H1 (cell line): Measurements from ENCODE around the gene KCNQ1. TPM values are rescaled to one million over a fixed set of nuclear protein-coding genes. Genes with fewer than 3 reads are reported as not detected.

ENCODE experiments used
- CTCF ChIA-PET: fragments of 300-600 bp; sonication (Branson Sonifier 250); formaldehyde crosslinking; loops from one replicate; lab custom pipeline; 2021; ENCODE audit not compliant: partially characterized antibody; lab: Charles Lee
- POLR2A ChIA-PET: fragments of 300-600 bp; sonication (Branson Sonifier 250); formaldehyde crosslinking; loops from one replicate; lab custom pipeline; 2021; ENCODE audit warnings: inconsistent platforms; ENCODE audit not compliant: partially characterized antibody; lab: Charles Lee
- DNase-seq, 2 experiments: peaks; one replicate each; pipeline versions ENCODE4 v3.0.0 to v3.0.0-alpha.2; 2010 to 2022; ENCODE audit warnings: low spot score in 2 of 2, low read depth in 1 of 2, mixed read lengths in 1 of 2
- FAIRE-seq: peaks from 2 replicates; lab custom pipeline; 2011; peaks lifted over from hg19 to GRCh38; lab: Jason Lieb, UNC
- H2AFZ ChIP-seq: 2 replicates; pipeline ENCODE4 v1.8.1; 2012; ENCODE audit warnings: low read length, inconsistent platforms
- H2AK5ac ChIP-seq: 2 replicates; pipeline ENCODE4 v1.6.1; 2013; ENCODE audit warnings: low read depth, low read length
- H2BK120ac ChIP-seq: replicated peaks from 2 replicates; pipeline ENCODE3; 2013; ENCODE audit warnings: low read depth, low read length, inconsistent platforms
- H2BK12ac ChIP-seq: 2 replicates; pipeline ENCODE4 v1.6.1; 2013; ENCODE audit warnings: low read depth, low read length
- H2BK15ac ChIP-seq: 2 replicates; pipeline ENCODE4 v1.6.1; 2013; ENCODE audit warnings: low read length
- H2BK20ac ChIP-seq: 2 replicates; pipeline ENCODE4 v1.6.1; 2013; ENCODE audit warnings: low read length
- H2BK5ac ChIP-seq: 2 replicates; pipeline ENCODE4 v1.6.1; 2013; ENCODE audit warnings: low read depth, low read length
- H3K14ac ChIP-seq: 2 replicates; pipeline ENCODE4 v1.6.1; 2013; ENCODE audit warnings: inconsistent platforms; ENCODE audit not compliant: insufficient read length
- H3K18ac ChIP-seq: 2 replicates; pipeline ENCODE4 v1.6.1; 2013; ENCODE audit warnings: low read length; ENCODE audit errors: extremely low read depth
- H3K23ac ChIP-seq: 2 replicates; pipeline ENCODE4 v1.6.1; 2013; ENCODE audit warnings: inconsistent platforms; ENCODE audit not compliant: insufficient read length
- H3K23me2 ChIP-seq: 2 replicates; pipeline ENCODE4 v1.6.1; 2013; ENCODE audit warnings: low read depth, low read length
- H3K27ac ChIP-seq: 2 replicates; pipeline ENCODE4 v1.6.1; 2011; ENCODE audit warnings: low read depth, low read length, inconsistent platforms
- H3K27me3 ChIP-seq, 4 experiments: replicated peaks in 1 of 4; 1 replicate in 1 of 4; 2 replicates in 3 of 4; pipeline versions ENCODE4 v1.6.1 to v1.8.1; 2011 to 2013; ENCODE audit warnings: low read length in 3 of 4, mild to moderate bottlenecking in 3 of 4, inconsistent platforms in 2 of 4, mixed read lengths in 2 of 4, moderate library complexity in 1 of 4; ENCODE audit not compliant: control insufficient read depth in 3 of 4, insufficient read depth in 3 of 4; ENCODE audit errors: extremely low read depth in 1 of 4
- H3K36me3 ChIP-seq, 4 experiments: 2 replicates each; pipeline versions ENCODE4 v1.6.1 to v1.8.1; 2011 to 2013; ENCODE audit warnings: mild to moderate bottlenecking in 4 of 4, low read length in 3 of 4, moderate library complexity in 2 of 4, control low read depth in 1 of 4, inconsistent platforms in 1 of 4; ENCODE audit not compliant: insufficient read depth in 4 of 4, control insufficient read depth in 2 of 4
- H3K4ac ChIP-seq: replicated peaks from 2 replicates; pipeline ENCODE3; 2013; ENCODE audit warnings: low read length, low read depth, mixed read lengths, inconsistent platforms; ENCODE audit not compliant: insufficient read length
- H3K4me1 ChIP-seq, 4 experiments: replicated peaks in 1 of 4; 1 replicate in 1 of 4; 2 replicates in 3 of 4; pipeline versions ENCODE4 v1.6.1 to v1.8.1; 2011 to 2013; ENCODE audit warnings: low read length in 3 of 4, inconsistent platforms in 2 of 4, mixed read lengths in 1 of 4; ENCODE audit not compliant: insufficient read depth in 4 of 4, control insufficient read depth in 3 of 4
- H3K4me2 ChIP-seq, 2 experiments: 2 replicates each; pipeline versions ENCODE4 v1.6.1 to v1.8.1; 2011 to 2013; ENCODE audit warnings: low read depth in 2 of 2, low read length in 2 of 2, control low read depth in 1 of 2, inconsistent platforms in 1 of 2, mild to moderate bottlenecking in 1 of 2; ENCODE audit not compliant: insufficient read depth in 1 of 2
- H3K4me3 ChIP-seq, 4 experiments: fragments of 200-600, 300-600 bp in 1 of 4; sonication (generic), shearing (Covaris generic), sonication (Bioruptor Twin) in 1 of 4; 2 replicates each; pipeline versions ENCODE4 v1.5.1 to v1.8.1; 2011 to 2016; ENCODE audit warnings: low read length in 4 of 4, low read depth in 3 of 4, control low read depth in 2 of 4, inconsistent platforms in 2 of 4, mild to moderate bottlenecking in 2 of 4, mixed read lengths in 1 of 4, moderate library complexity in 1 of 4; ENCODE audit not compliant: insufficient read depth in 2 of 4; ENCODE audit errors: extremely low read depth in 1 of 4
- H3K56ac ChIP-seq: replicated peaks from 2 replicates; pipeline ENCODE3; 2013; ENCODE audit warnings: low read depth, mild to moderate bottlenecking, mixed read lengths, low read length, inconsistent platforms; ENCODE audit not compliant: insufficient read length
- H3K79me1 ChIP-seq: 2 replicates; pipeline ENCODE4 v1.6.1; 2013; ENCODE audit warnings: low read depth, low read length, control low read depth
- H3K79me2 ChIP-seq, 2 experiments: 2 replicates each; pipeline versions ENCODE4 v1.6.1 to v1.8.1; 2012 to 2013; ENCODE audit warnings: low read length in 2 of 2, mild to moderate bottlenecking in 2 of 2, inconsistent platforms in 1 of 2; ENCODE audit not compliant: insufficient read depth in 2 of 2, control insufficient read depth in 1 of 2
- H3K9ac ChIP-seq, 4 experiments: replicated peaks in 1 of 4; 1 replicate in 1 of 4; 2 replicates in 3 of 4; pipeline versions ENCODE4 v1.6.1 to v1.8.1; 2011 to 2013; ENCODE audit warnings: low read depth in 3 of 4, low read length in 3 of 4, control low read depth in 2 of 4, mild to moderate bottlenecking in 2 of 4, moderate library complexity in 2 of 4, inconsistent platforms in 1 of 4; ENCODE audit errors: extremely low read depth in 1 of 4
- H3K9me3 ChIP-seq, 2 experiments: 2 replicates each; pipeline versions ENCODE4 v1.6.1 to v1.8.1; 2012 to 2013; ENCODE audit warnings: mild to moderate bottlenecking in 2 of 2, moderate library complexity in 2 of 2, control low read depth in 1 of 2, inconsistent platforms in 1 of 2, low read depth in 1 of 2, low read length in 1 of 2, mixed read lengths in 1 of 2; ENCODE audit not compliant: insufficient read depth in 2 of 2
- H4K20me1 ChIP-seq, 2 experiments: replicated peaks in 1 of 2; 2 replicates each; pipeline versions ENCODE3 to v1.8.1; 2011 to 2013; ENCODE audit warnings: inconsistent platforms in 2 of 2, low read length in 2 of 2, mild to moderate bottlenecking in 1 of 2; ENCODE audit not compliant: insufficient read depth in 2 of 2, control insufficient read depth in 1 of 2
- H4K5ac ChIP-seq: 2 replicates; pipeline ENCODE4 v1.6.1; 2013; ENCODE audit warnings: low read length, low read depth, mixed read lengths, inconsistent platforms; ENCODE audit not compliant: insufficient read length
- H4K8ac ChIP-seq: 2 replicates; pipeline ENCODE4 v1.8.0; 2013; ENCODE audit warnings: mild to moderate bottlenecking, moderate library complexity, low read length, inconsistent platforms; ENCODE audit not compliant: insufficient read depth; ENCODE audit errors: extremely low read depth
- H4K91ac ChIP-seq: replicated peaks from 2 replicates; pipeline ENCODE3; 2013; ENCODE audit warnings: low read length, mixed read lengths, inconsistent platforms; ENCODE audit not compliant: insufficient read length
- BACH1 ChIP-seq: IDR thresholded peaks from 2 replicates; pipeline ENCODE4 v1.6.1; 2012; ENCODE audit warnings: low read length, improper control_type of control experiment
- CBX5 ChIP-seq: fragments of 300-800, 300-1000 bp; sonication (generic); IDR thresholded peaks from 2 replicates; pipeline ENCODE4 v1.7.1; 2016; ENCODE audit warnings: antibody characterized with exemption, low read length, low read depth
- CREB1 ChIP-seq: IDR thresholded peaks from 2 replicates; pipeline ENCODE4 v1.6.1; 2012; ENCODE audit warnings: inconsistent platforms
- HDAC6 ChIP-seq: IDR thresholded peaks from one replicate; pipeline ENCODE4 v1.7.1; 2012; ENCODE audit warnings: low read depth, mild to moderate bottlenecking, inconsistent platforms, low read length, moderate library complexity
- JUND ChIP-seq: IDR thresholded peaks from 2 replicates; pipeline ENCODE4 v1.6.1; 2011; ENCODE audit warnings: mild to moderate bottlenecking, improper control_type of control experiment, low read length
- KDM5A ChIP-seq: fragments of 200-600 bp; IDR thresholded peaks from 2 replicates; pipeline ENCODE4 v1.7.1; 2012; ENCODE audit warnings: mild to moderate bottlenecking, low read length, inconsistent platforms, mixed read lengths
- NRF1 ChIP-seq: IDR thresholded peaks from 2 replicates; pipeline ENCODE4 v1.6.1; 2011; ENCODE audit warnings: mild to moderate bottlenecking, low read depth, low read length, improper control_type of control experiment
- POLR2A ChIP-seq, 2 experiments: IDR thresholded peaks; 1 replicate in 1 of 2; 2 replicates in 1 of 2; pipeline ENCODE4 v1.6.1; 2011; ENCODE audit warnings: low read depth in 2 of 2, low read length in 2 of 2, mild to moderate bottlenecking in 2 of 2; ENCODE audit errors: control extremely low read depth in 1 of 2
- SP4 ChIP-seq: IDR thresholded peaks from 2 replicates; pipeline ENCODE4 v1.6.1; 2012; ENCODE audit warnings: low read length, inconsistent platforms
- TAF7 ChIP-seq: optimal IDR thresholded peaks from 2 replicates; pipeline ENCODE3; 2011; ENCODE audit warnings: low read depth, mild to moderate bottlenecking, inconsistent platforms, low read length, moderate library complexity, borderline replicate concordance
- TEAD4 ChIP-seq: IDR thresholded peaks from 2 replicates; pipeline ENCODE4 v1.6.1; 2012; ENCODE audit warnings: low read depth, low read length, inconsistent platforms, mixed read lengths
- WGBS, 2 experiments: shearing (Covaris generic) in 1 of 2; methylation state at CpG; one replicate each; pipeline versions ENCODE4 v1.1.6 to v1.1.7; 2013 to 2015; ENCODE audit warnings: low lambda C conversion rate in 2 of 2, mixed read lengths in 2 of 2, inconsistent platforms in 1 of 2, low coverage in 1 of 2, missing lambda C conversion rate in 1 of 2; ENCODE audit not compliant: insufficient replicate concordance in 2 of 2, insufficient coverage in 1 of 2, insufficient read length in 1 of 2; ENCODE audit errors: extremely low coverage in 1 of 2, missing lambda C conversion rate in 1 of 2; 5-methylcytosine and 5-hydroxymethylcytosine counted together
- polyA plus RNA-seq, 7 experiments: library from polyadenylated mRNA; depleted of rRNA in 3 of 7; stranded (reverse) in 5 of 7; unstranded in 2 of 7; fragments of >200 nt in 5 of 7; fragments of 200-250 nt in 2 of 7; gene quantifications; 1 replicate in 5 of 7; 2 replicates in 1 of 7; 4 replicates in 1 of 7; pipeline versions ENCODE4 v1.2.1 to v1.2.3, GENCODE V29; 2011 to 2013; ENCODE audit warnings: missing spikeins in 2 of 7, mixed read lengths in 2 of 7
- total RNA-seq: library from RNA; stranded (reverse); fragmentation: NEBNext Ultra II Directional; extraction: Animal tissue kit (Norgen Biotek cat#: 25700); gene quantifications from 2 replicates; pipeline ENCODE4 v1.2.1, GENCODE V29; 2021
- TF ChIP-seq, protein P1 (sequence below), 3 experiments: IDR thresholded peaks; 1 replicate in 2 of 3; 2 replicates in 1 of 3; pipeline versions ENCODE4 v1.5.1 to v1.6.1; 2011; ENCODE audit warnings: low read length in 3 of 3, mild to moderate bottlenecking in 3 of 3, inconsistent platforms in 2 of 3, low read depth in 1 of 3, moderate library complexity in 1 of 3; ENCODE audit not compliant: insufficient read depth in 1 of 3; ENCODE audit errors: control extremely low read depth in 1 of 3

KCNQ1 gene
- total and polyA plus RNA-seq, 2 of the 8 experiments (the other 6 are each of a cell fraction or from before 2014, with no cell fraction given), result 1.9 to 2.0 TPM

DNA sequence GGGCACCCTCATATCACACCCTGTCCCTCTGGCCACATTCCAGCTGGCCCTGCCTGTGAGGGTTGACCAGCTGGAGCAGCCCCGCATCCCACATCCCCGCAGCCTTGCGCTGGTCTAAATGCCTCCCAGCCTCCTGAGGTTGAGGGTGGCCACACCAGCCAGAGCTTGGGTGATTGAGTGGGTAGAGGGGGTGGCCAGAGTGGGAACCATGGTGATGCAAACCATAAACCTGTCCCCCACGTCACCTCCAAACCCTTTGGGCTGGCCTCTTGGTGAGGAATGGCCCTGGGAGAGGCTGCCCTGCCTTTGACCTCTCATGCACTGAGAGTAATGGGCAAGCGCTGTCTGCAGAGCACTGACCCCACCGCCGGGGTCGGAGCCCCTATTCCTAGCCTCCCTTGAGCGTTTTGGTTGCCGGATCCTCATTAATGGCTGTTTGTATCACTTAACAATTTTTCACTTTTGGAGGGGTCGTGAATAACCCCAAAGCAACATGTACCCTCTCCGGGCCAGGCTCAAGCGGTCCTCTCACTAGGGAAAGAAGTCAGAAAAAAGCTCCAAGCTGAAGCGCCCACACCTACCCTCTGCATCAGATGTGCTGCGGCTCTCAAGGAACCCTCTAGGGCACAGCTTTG lies 271.0 kb downstream of the KCNQ1 start:
- no peak overlapping the region for H2BK15ac ChIP-seq
- no peak overlapping the region for H2BK5ac ChIP-seq
- H3K4ac ChIP-seq, result no peak overlapping the region
- FAIRE-seq (no peak), DNase-seq (no peak)
- H4K5ac ChIP-seq, result no peak overlapping the region
- H2BK120ac ChIP-seq, result no peak overlapping the region
- H4K8ac ChIP-seq, result no peak overlapping the region
- no peaks in the 10 kb centered on the region for H3K79me1 ChIP-seq
- H3K18ac ChIP-seq, result no peak overlapping the region
- H3K36me3 ChIP-seq, result no peaks in the 10 kb centered on the region
- H3K27me3 ChIP-seq, result peaks cover 24 to 94% (median 74%) of the 10 kb centered on the region in 4 experiments
- H3K9ac ChIP-seq, result no peak overlapping the region
- no peak overlapping the region for H3K14ac ChIP-seq
- no peak overlapping the region for H3K27ac ChIP-seq
- H2AK5ac ChIP-seq, result no peak overlapping the region
- no peaks in the 10 kb centered on the region for H3K23me2 ChIP-seq
- ChIA-PET POLR2A (interaction anchor here (1.4 kb wide), 1 partner anchor 23 kb away, joined by 5 read pairs; no protein-coding TSS in a partner anchor), CTCF (interaction anchor here (0.8 to 1.5 kb wide), 5 partner anchors 9 to 56 kb away, joined by 3 to 4 read pairs (median 3); no protein-coding TSS in a partner anchor)
- peaks cover 11 to 25% (median 18%) of the 10 kb centered on the region in 4 experiments for H3K4me1 ChIP-seq
- peaks cover 2 to 8% of the 10 kb centered on the region in 2 experiments for H4K20me1 ChIP-seq
- no peak overlapping the region for H3K4me2 ChIP-seq
- H3K4me3 ChIP-seq, result no peak overlapping the region
- H3K79me2 ChIP-seq, result no peaks in the 10 kb centered on the region
- no peak overlapping the region for H2AFZ ChIP-seq
- 90% methylated on average over 14 of the region's 15 CpGs; no CpG with 5 or more reads in 1 of the 2 experiments for WGBS, 2 experiments
- no peak overlapping the region for H4K91ac ChIP-seq
- H3K23ac ChIP-seq, result no peak overlapping the region
- H2BK20ac ChIP-seq, result no peak overlapping the region
- H3K9me3 ChIP-seq, result peaks cover 0 to 1% of the 10 kb centered on the region in 2 experiments; a peak in 1 of 4 replicates
- H2BK12ac ChIP-seq, result no peak overlapping the region
- no peak overlapping the region for H3K56ac ChIP-seq
- TF ChIP-seq JUND, result no peak
- TF ChIP-seq CREB1, result no peak
- no peak for TF ChIP-seq TEAD4
- no peak for TF ChIP-seq POLR2A (IDR thresholded peaks at IDR 0.05; ENCODE audit: control extremely low read depth in 1 of 2, low read depth in 2 of 2, low read length in 2 of 2)
- no peak for TF ChIP-seq KDM5A
- TF ChIP-seq, protein P1, sequence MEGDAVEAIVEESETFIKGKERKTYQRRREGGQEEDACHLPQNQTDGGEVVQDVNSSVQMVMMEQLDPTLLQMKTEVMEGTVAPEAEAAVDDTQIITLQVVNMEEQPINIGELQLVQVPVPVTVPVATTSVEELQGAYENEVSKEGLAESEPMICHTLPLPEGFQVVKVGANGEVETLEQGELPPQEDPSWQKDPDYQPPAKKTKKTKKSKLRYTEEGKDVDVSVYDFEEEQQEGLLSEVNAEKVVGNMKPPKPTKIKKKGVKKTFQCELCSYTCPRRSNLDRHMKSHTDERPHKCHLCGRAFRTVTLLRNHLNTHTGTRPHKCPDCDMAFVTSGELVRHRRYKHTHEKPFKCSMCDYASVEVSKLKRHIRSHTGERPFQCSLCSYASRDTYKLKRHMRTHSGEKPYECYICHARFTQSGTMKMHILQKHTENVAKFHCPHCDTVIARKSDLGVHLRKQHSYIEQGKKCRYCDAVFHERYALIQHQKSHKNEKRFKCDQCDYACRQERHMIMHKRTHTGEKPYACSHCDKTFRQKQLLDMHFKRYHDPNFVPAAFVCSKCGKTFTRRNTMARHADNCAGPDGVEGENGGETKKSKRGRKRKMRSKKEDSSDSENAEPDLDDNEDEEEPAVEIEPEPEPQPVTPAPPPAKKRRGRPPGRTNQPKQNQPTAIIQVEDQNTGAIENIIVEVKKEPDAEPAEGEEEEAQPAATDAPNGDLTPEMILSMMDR (IDR thresholded peaks at IDR 0.05; ENCODE audit: control extremely low read depth in 1 of 3, insufficient read depth in 1 of 3, low read depth in 1 of 3, low read length in 3 of 3), result no peak
- no peak for TF ChIP-seq CBX5
- no peak for TF ChIP-seq HDAC6
- no peak for TF ChIP-seq NRF1
- no peak for TF ChIP-seq SP4
- no peak for TF ChIP-seq TAF7
- TF ChIP-seq BACH1, result no peak
